SK-N-SH (cell line): ENCODE results near the gene NUMA1. TPM values are rescaled to one million over a fixed set of nuclear protein-coding genes. Genes with fewer than 3 reads are reported as not detected.

Experiments used
- CTCF ChIA-PET: fragments of 300-600, 350-600 bp; formaldehyde crosslinking; extraction: SDS; loops from one replicate; lab custom pipeline; 2021; lab: Yijun Ruan, JAX
- POLR2A ChIA-PET: fragments of 350-600 bp; sonication (Branson Sonifier 250); formaldehyde crosslinking; extraction: SDS; loops from one replicate; lab custom pipeline; 2020; ENCODE audit warnings: antibody characterized with exemption, inconsistent platforms; lab: Yijun Ruan, JAX
- DNase-seq: peaks from one replicate; pipeline ENCODE4 v3.0.0; 2012
- H2AFZ ChIP-seq: fragments of 200-600 bp; sonication (generic); 2 replicates; pipeline ENCODE4 v1.8.1; 2016; ENCODE audit warnings: antibody characterized with exemption, mild to moderate bottlenecking, low read depth
- H3F3A ChIP-seq: fragments of 200-600 bp; sonication (generic); replicated peaks from 2 replicates; pipeline ENCODE3; 2016; ENCODE audit warnings: antibody characterized with exemption, mild to moderate bottlenecking; ENCODE audit not compliant: insufficient read depth
- H3K27ac ChIP-seq, 2 experiments: fragments of 200-500 bp in 1 of 2; fragments of 200-600 bp in 1 of 2; sonication (Bioruptor generic) in 1 of 2; sonication (generic), shearing (Covaris generic) in 1 of 2; 2 replicates each; pipeline versions ENCODE4 v1.5.1 to v1.6.1; 2014 to 2016; ENCODE audit warnings: low read depth in 2 of 2, inconsistent platforms in 1 of 2, low read length in 1 of 2, mild to moderate bottlenecking in 1 of 2, mixed read lengths in 1 of 2
- H3K27me3 ChIP-seq: fragments of 200-600 bp; sonication (generic), shearing (Covaris generic); 2 replicates; pipeline ENCODE4 v1.6.1; 2016; ENCODE audit warnings: mixed run types; ENCODE audit not compliant: insufficient read depth
- H3K36me3 ChIP-seq, 2 experiments: fragments of 200-500 bp in 1 of 2; fragments of 200-600 bp in 1 of 2; sonication (Bioruptor generic) in 1 of 2; sonication (generic) in 1 of 2; replicated peaks in 1 of 2; 2 replicates each; pipeline versions ENCODE3 to v1.5.1; 2014 to 2016; ENCODE audit warnings: low read length in 1 of 2, mild to moderate bottlenecking in 1 of 2; ENCODE audit not compliant: insufficient read depth in 2 of 2, control insufficient read depth in 1 of 2
- H3K4me1 ChIP-seq, 2 experiments: fragments of 200-500 bp in 1 of 2; fragments of 200-600 bp in 1 of 2; sonication (Bioruptor generic) in 1 of 2; sonication (generic), shearing (Covaris generic) in 1 of 2; 2 replicates each; pipeline versions ENCODE4 v1.5.1 to v1.6.1; 2014 to 2016; ENCODE audit warnings: low read depth in 1 of 2, low read length in 1 of 2, mixed run types in 1 of 2; ENCODE audit not compliant: insufficient read depth in 2 of 2, control insufficient read depth in 1 of 2
- H3K4me2 ChIP-seq: fragments of 200-600 bp; sonication (generic), shearing (Covaris generic); 2 replicates; pipeline ENCODE4 v1.6.1; 2017; ENCODE audit warnings: mixed run types
- H3K4me3 ChIP-seq, 2 experiments: fragments of 200-500 bp in 1 of 2; fragments of 200-600 bp in 1 of 2; sonication (Bioruptor generic) in 1 of 2; sonication (generic), shearing (Covaris generic) in 1 of 2; 2 replicates each; pipeline versions ENCODE4 v1.5.1 to v1.8.1; 2014 to 2016; ENCODE audit warnings: low read depth in 2 of 2, inconsistent platforms in 1 of 2, low read length in 1 of 2, mild to moderate bottlenecking in 1 of 2, mixed read lengths in 1 of 2, moderate library complexity in 1 of 2
- H3K79me2 ChIP-seq: fragments of 200-600 bp; sonication (generic); 2 replicates; pipeline ENCODE4 v1.8.1; 2017; ENCODE audit warnings: mild to moderate bottlenecking; ENCODE audit not compliant: insufficient read depth
- H3K9ac ChIP-seq: fragments of 200-600 bp; sonication (generic); 2 replicates; pipeline ENCODE4 v1.6.1; 2017; ENCODE audit warnings: mixed run types
- H3K9me2 ChIP-seq: fragments of 200-600 bp; sonication (generic); 2 replicates; pipeline ENCODE4 v1.6.1; 2017; ENCODE audit warnings: mixed run types
- H3K9me3 ChIP-seq: fragments of 200-600 bp; sonication (generic); 2 replicates; pipeline ENCODE4 v1.6.1; 2017; ENCODE audit warnings: mixed run types, mild to moderate bottlenecking, moderate library complexity
- H4K20me1 ChIP-seq: fragments of 200-600 bp; sonication (generic); 2 replicates; pipeline ENCODE4 v1.6.1; 2017; ENCODE audit warnings: mild to moderate bottlenecking, mixed run types; ENCODE audit not compliant: insufficient read depth
- EP300 ChIP-seq, 2 experiments: IDR thresholded peaks; 2 replicates each; pipeline versions ENCODE4 v1.4.0 to v1.6.1; 2012; ENCODE audit warnings: borderline replicate concordance in 1 of 2, low read depth in 1 of 2, low read length in 1 of 2
- FOSL2 ChIP-seq: IDR thresholded peaks from 2 replicates; pipeline ENCODE4 v1.4.0; 2012; ENCODE audit warnings: low read depth, mild to moderate bottlenecking, moderate library complexity, borderline replicate concordance
- GABPA ChIP-seq: IDR thresholded peaks from 2 replicates; pipeline ENCODE4 v1.4.0; 2012; ENCODE audit warnings: low read depth, mild to moderate bottlenecking
- GATA2 ChIP-seq: sonication (generic); formaldehyde crosslinking; IDR thresholded peaks from 2 replicates; pipeline ENCODE4 v1.5.0; 2020; ENCODE audit warnings: mild to moderate bottlenecking, missing genetic modification reagents
- MEF2A ChIP-seq: IDR thresholded peaks from 2 replicates; pipeline ENCODE4 v1.4.0; 2012; ENCODE audit warnings: low read depth, borderline replicate concordance
- MXI1 ChIP-seq: IDR thresholded peaks from 2 replicates; pipeline ENCODE4 v1.6.1; 2012; ENCODE audit warnings: mild to moderate bottlenecking, low read depth, low read length, improper control_type of control experiment
- NFIC ChIP-seq: IDR thresholded peaks from 2 replicates; pipeline ENCODE4 v1.4.0; 2012; ENCODE audit warnings: borderline replicate concordance
- POLR2AphosphoS5 ChIP-seq: IDR thresholded peaks from 2 replicates; pipeline ENCODE4 v1.6.1; 2012; ENCODE audit warnings: low read depth, low read length
- RAD21 ChIP-seq: IDR thresholded peaks from 2 replicates; pipeline ENCODE4 v1.6.1; 2012; ENCODE audit warnings: mild to moderate bottlenecking, low read length
- RFX5 ChIP-seq: IDR thresholded peaks from 2 replicates; pipeline ENCODE4 v1.6.1; 2012; ENCODE audit warnings: mild to moderate bottlenecking, improper control_type of control experiment, low read length
- RXRA ChIP-seq: IDR thresholded peaks from 2 replicates; pipeline ENCODE4 v1.4.0; 2012; ENCODE audit warnings: low read depth, mild to moderate bottlenecking, borderline replicate concordance
- SMC3 ChIP-seq: IDR thresholded peaks from 2 replicates; pipeline ENCODE4 v1.6.1; 2012; ENCODE audit warnings: low read depth, low read length, improper control_type of control experiment
- TAF1 ChIP-seq: IDR thresholded peaks from 2 replicates; pipeline ENCODE4 v1.6.1; 2012; ENCODE audit warnings: low read depth, mild to moderate bottlenecking, low read length, moderate library complexity, borderline replicate concordance
- TCF12 ChIP-seq: IDR thresholded peaks from 2 replicates; pipeline ENCODE4 v1.4.0; 2012
- TEAD4 ChIP-seq: IDR thresholded peaks from 2 replicates; pipeline ENCODE4 v1.4.0; 2012; ENCODE audit warnings: mild to moderate bottlenecking, borderline replicate concordance; ENCODE audit not compliant: insufficient read depth
- USF2 ChIP-seq: fragments of 150-350 bp; IDR thresholded peaks from 2 replicates; pipeline ENCODE4 v1.6.1; 2017; ENCODE audit warnings: antibody characterized with exemption, low read length, low read depth, borderline replicate concordance
- ZBTB33 ChIP-seq: IDR thresholded peaks from 2 replicates; pipeline ENCODE4 v1.4.0; 2012; ENCODE audit warnings: low read depth, borderline replicate concordance
- WGBS: methylation state at CpG from one replicate; pipeline ENCODE4 v1.1.6; 2017; ENCODE audit warnings: low lambda C conversion rate; 5-methylcytosine and 5-hydroxymethylcytosine counted together
- polyA plus RNA-seq, 3 experiments: library from polyadenylated mRNA; depleted of rRNA; stranded (reverse); fragments of >200 nt; gene quantifications; 2 replicates each; pipeline ENCODE4 v1.2.3, GENCODE V29; 2012

The NUMA1 gene
- polyA plus RNA-seq, 1 of the 3 experiments (the other 2 are of a cell fraction): 111 TPM

- POLR2A ChIA-PET: interaction anchor here (0.6 to 2.2 kb wide), 11 partner anchors 10 to 301 kb away, joined by 3 to 11 read pairs (median 4); partner anchors contain the start of genes LAMTOR1, PHOX2A, RNF121 and XNDC1N
- Histone ChIP-seq H3K9me3 (no peaks in the 10 kb centered on the region), H3K4me3 (peak overlapping the region; percentile 71 to 77), H3K4me2 (peak overlapping the region; percentile 79), H3K4me1 (peaks cover 6 to 16% of the 10 kb centered on the region in 2 experiments; a peak in 3 of 4 replicates), H3K27ac (peak overlapping the region; percentile 96 to 99), H3K9me2 (no peaks in the 10 kb centered on the region), H3K27me3 (no peaks in the 10 kb centered on the region), H3K36me3 (peaks cover 2 to 5% of the 10 kb centered on the region in 2 experiments), H4K20me1 (no peaks in the 10 kb centered on the region), H3K9ac (peak overlapping the region; percentile 93), H3K79me2 (no peaks in the 10 kb centered on the region), H2AFZ (peak overlapping the region; percentile 63), H3F3A (peaks cover 3% of the 10 kb centered on the region)
- DNase-seq: no peak
- CTCF ChIA-PET: interaction anchor here (1.2 to 3.4 kb wide), 5 partner anchors 30 to 317 kb away, joined by 3 to 16 read pairs (median 4); no protein-coding TSS in a partner anchor
- TF ChIP-seq RAD21: no peak
- no peak for TF ChIP-seq FOSL2
- WGBS: 72% methylated on average over 9 of the region's 9 CpGs
These were observed 32.9 kb upstream of the NUMA1 start for GRCh38 chr11:72112978-72113808.

- peak within 1 kb of the TSS; percentile 96 to 99 for H3K27ac ChIP-seq
- peaks cover 2 to 5% of the 10 kb centered on the region in 2 experiments for H3K36me3 ChIP-seq
- H3K4me1 ChIP-seq: peaks cover 6 to 16% of the 10 kb centered on the region in 2 experiments; a peak in 3 of 4 replicates
- H3K9me3 ChIP-seq: no peaks in the 10 kb centered on the region
- DNase-seq: peak; percentile 84
- H3K4me2 ChIP-seq: peak within 1 kb of the TSS; percentile 79
- H3K4me3 ChIP-seq: peak within 1 kb of the TSS; percentile 71 to 77
- no peaks in the 10 kb centered on the region for H3K79me2 ChIP-seq
- H3K27me3 ChIP-seq: no peaks in the 10 kb centered on the region
- peak within 1 kb of the TSS; percentile 93 for H3K9ac ChIP-seq
- WGBS: under 1% methylated on average over 39 of the region's 49 CpGs
- ChIA-PET CTCF (interaction anchor here (1.2 to 4.5 kb wide), 6 partner anchors 31 to 318 kb away, joined by 3 to 21 read pairs (median 6); no protein-coding TSS in a partner anchor), POLR2A (interaction anchor here (0.6 to 2.2 kb wide), 13 partner anchors 9 to 302 kb away, joined by 3 to 11 read pairs (median 4); partner anchors contain the start of genes LAMTOR1, RNF121 and XNDC1N)
- no peaks in the 10 kb centered on the region for H3K9me2 ChIP-seq
- H3F3A ChIP-seq: peaks cover 3% of the 10 kb centered on the region
- H4K20me1 ChIP-seq: no peaks in the 10 kb centered on the region
- peak within 1 kb of the TSS; percentile 63 for H2AFZ ChIP-seq
- TF ChIP-seq GABPA (peak; percentile 98), POLR2AphosphoS5 (peak; percentile 99), MXI1 (peak; percentile 94), USF2 (no peak; the same call in 1 of the 2 replicates), RXRA (no peak), TEAD4 (no peak), EP300 (IDR thresholded peaks at IDR 0.05; ENCODE audit: borderline replicate concordance in 1 of 2, low read depth in 1 of 2, low read length in 1 of 2) (peak in 1 of 2 experiments; percentile 23; a peak in 1 of 4 replicates), NFIC (no peak), ZBTB33 (no peak; the same call in 1 of the 2 replicates), TAF1 (peak; percentile 58), MEF2A (no peak), GATA2 (CRISPR knock-in tag) (no peak), RFX5 (peak; percentile 52; the same call in 1 of the 2 replicates), TCF12 (peak; percentile 7; the same call in 1 of the 2 replicates), SMC3 (no peak)
These were observed 32.0 kb upstream of the NUMA1 start, which contains the start of gene ANAPC15 for GRCh38 chr11:72112143-72112977. TSS of gene ANAPC15 (minus strand) at chr11:72112695. CDS start at chr11:72111276, 1,419 bp downstream.
